GM12801 (cell line): ENCODE measurements around the gene MAPK8IP1.

Experiments used
- TF ChIP-seq, protein P1 (sequence below): IDR thresholded peaks from one replicate; pipeline ENCODE4 v1.5.1; 2011; ENCODE audit warnings: control low read depth; ENCODE audit not compliant: insufficient read length; ENCODE audit errors: extremely low read depth

Gene MAPK8IP1

GRCh38 chr11:45885274-45885920, at the start of gene MAPK8IP1:
Gene MAPK8IP1 (plus strand): TSS chr11:45885651. CDS start chr11:45885821, 170 bp downstream.
- TF ChIP-seq, protein P1, sequence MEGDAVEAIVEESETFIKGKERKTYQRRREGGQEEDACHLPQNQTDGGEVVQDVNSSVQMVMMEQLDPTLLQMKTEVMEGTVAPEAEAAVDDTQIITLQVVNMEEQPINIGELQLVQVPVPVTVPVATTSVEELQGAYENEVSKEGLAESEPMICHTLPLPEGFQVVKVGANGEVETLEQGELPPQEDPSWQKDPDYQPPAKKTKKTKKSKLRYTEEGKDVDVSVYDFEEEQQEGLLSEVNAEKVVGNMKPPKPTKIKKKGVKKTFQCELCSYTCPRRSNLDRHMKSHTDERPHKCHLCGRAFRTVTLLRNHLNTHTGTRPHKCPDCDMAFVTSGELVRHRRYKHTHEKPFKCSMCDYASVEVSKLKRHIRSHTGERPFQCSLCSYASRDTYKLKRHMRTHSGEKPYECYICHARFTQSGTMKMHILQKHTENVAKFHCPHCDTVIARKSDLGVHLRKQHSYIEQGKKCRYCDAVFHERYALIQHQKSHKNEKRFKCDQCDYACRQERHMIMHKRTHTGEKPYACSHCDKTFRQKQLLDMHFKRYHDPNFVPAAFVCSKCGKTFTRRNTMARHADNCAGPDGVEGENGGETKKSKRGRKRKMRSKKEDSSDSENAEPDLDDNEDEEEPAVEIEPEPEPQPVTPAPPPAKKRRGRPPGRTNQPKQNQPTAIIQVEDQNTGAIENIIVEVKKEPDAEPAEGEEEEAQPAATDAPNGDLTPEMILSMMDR, result no peak

DNA sequence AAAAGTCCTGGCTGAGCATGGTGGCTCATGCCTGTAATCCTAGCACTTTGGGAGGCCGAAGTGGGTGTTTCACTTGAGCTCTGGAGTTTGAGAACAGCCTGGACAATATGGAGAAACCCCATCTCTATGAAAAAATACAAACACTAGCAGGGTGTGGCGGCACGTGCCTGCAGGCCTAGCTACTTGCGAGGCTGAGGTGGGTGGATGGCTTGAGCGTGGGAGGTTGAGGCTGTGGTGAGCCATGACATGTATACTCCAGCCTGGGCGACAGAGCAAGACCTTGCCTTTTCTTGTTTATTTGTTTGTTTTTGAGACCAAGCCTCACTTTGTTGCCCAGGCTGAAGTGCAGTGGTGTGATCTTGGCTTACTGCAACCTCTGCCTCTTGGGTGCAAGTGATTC, 46.2 kb upstream of the MAPK8IP1 start:
- TF ChIP-seq, protein P1, result no peak

DNA sequence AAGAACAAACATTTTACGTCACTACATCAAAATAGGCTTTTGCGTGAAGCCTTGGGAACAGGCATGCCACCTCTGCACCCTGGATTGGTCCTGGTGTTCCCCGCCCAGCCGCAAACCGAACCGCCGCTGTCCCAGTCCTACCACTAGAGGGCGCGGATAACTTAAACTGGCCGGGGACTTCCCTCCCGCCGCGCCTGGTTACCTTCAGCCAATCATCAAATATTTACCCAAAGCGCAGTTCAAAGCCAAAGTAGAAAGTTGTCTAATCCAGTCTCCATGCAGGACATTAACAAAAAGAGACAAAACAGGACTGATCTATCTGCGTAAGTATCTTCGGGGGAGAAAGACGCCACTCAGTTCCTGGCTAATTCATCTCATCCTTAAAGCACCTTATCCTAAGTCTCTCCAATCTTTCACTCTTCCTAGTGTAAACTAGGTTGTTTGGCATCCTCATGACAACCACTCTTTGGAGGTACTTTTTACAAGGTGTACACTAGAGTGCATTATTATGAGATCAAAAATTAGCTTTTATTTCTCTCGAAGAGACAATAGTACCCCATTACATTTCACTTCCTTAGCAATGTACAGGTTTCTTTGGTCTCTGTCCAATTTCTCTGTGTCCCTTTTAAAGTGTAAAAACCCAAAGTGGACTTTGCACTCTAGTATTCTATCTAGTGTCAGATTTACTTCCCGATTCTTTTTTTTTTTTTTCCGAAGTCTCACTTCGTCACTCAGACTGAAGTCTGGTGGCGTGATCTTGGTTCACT, 42.1 kb upstream of the MAPK8IP1 start:
- TF ChIP-seq, protein P1, result no peak

- TF ChIP-seq, protein P1, result no peak
Observed at GRCh38 chr11:45844822-45845578, 40.5 kb upstream of the MAPK8IP1 start.

- TF ChIP-seq, protein P1, result no peak
Observed at GRCh38 chr11:45846174-45846675, 39.2 kb upstream of the MAPK8IP1 start.

- TF ChIP-seq, protein P1, result no peak
Observed at GRCh38 chr11:45846974-45847910, 38.2 kb upstream of the MAPK8IP1 start, which contains the start of gene CRY2. Gene CRY2 (plus strand): TSS chr11:45847475. CDS start chr11:45847491, 16 bp downstream.
